Fibroblast of skin of left quadriceps (primary cell): ENCODE results near the gene VIPR1.
"Not testable (repeated sequence)": the region's sequence is repeated elsewhere in the genome, so short reads cannot be mapped to it uniquely, and the experiment has no call there.

ENCODE experiments used
- DNase-seq, 2 experiments: peaks; one replicate each; pipeline ENCODE4 v3.0.0-alpha.2; 2013; ENCODE audit warnings: low read depth in 2 of 2

The VIPR1 gene

DNA sequence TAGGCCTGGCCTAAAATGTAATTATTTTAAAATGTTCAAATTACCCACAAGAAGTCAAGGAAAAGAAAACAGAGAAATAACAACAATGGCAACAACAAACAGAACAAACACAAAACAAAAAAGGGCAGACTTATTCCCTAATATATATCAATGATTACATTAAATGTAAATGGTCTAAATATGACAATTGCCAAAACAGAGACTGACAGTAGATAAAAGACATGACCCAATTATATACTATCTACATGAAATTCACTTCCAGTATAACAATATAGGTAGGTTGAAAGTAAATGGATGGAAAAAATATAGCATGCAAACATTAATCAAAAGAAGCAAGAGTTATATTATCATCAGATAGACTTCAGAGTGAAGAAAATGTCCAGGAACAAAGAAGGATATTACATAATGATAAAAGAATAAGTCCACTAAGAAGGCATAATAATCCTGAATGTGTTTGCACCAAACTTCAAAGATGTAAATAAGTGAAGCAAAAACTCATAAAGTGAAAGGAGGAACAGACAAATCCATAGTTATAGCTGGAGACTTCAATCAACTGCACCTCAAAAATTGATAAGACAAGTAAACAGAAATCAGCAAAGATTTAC is 72.8 kb downstream of the VIPR1 start:
- DNase-seq, result no peak

DNA sequence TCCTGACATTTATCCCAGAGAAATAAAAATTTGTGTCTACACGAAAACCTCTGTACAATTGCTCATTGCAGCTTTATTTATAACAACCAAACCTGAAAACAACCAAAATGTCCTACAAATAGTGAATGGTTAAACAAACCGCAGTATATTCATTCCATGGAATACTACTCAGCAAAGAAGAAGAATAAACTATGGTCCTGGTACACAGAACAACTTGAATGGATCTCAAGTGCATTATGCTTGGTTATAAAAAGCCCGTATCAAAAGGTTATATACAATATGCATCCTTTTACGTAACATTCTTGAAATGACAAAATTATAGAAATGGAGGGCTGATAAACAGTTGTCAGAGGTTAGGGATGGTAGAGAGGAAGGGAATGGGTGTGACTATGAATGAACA is 75.6 kb downstream of the VIPR1 start:
- no peak for DNase-seq

DNA sequence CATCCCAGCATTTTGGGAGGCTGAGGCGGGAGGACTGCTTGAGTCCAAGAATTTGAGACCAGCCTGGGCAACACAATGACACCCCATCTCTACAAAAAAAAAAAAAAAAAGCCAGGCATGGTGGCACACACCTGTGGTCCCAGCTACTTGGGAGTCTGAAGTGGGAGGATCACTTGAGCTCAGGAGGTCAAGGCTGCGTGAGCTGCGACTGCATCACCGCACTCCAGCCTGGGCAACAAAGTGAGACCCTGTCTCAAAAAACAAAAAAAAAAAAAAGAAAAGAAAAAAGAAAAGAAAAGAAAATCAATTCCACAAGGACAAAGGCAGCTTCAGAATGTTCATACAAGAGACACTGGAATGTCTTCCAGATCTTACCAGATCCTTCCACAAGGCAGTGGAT is 76.9 kb downstream of the VIPR1 start:
- not testable (repeated sequence) for DNase-seq

DNA sequence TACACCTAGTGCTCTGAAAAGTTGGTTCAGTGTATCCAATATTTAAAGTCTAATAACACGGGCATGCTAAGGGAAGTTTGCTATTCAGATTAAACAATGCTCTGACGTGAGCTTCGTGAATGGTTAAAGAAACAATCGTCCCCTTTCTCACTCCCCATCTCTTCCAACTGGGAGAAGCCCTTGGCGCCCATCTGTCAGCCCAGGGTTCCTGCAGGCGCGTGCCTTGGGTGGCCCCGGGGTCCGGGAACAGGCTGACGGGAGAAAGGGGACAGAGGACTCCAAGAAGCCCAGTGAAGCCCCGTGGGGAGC is 78.9 kb downstream of the VIPR1 start:
- no peak for DNase-seq

DNA sequence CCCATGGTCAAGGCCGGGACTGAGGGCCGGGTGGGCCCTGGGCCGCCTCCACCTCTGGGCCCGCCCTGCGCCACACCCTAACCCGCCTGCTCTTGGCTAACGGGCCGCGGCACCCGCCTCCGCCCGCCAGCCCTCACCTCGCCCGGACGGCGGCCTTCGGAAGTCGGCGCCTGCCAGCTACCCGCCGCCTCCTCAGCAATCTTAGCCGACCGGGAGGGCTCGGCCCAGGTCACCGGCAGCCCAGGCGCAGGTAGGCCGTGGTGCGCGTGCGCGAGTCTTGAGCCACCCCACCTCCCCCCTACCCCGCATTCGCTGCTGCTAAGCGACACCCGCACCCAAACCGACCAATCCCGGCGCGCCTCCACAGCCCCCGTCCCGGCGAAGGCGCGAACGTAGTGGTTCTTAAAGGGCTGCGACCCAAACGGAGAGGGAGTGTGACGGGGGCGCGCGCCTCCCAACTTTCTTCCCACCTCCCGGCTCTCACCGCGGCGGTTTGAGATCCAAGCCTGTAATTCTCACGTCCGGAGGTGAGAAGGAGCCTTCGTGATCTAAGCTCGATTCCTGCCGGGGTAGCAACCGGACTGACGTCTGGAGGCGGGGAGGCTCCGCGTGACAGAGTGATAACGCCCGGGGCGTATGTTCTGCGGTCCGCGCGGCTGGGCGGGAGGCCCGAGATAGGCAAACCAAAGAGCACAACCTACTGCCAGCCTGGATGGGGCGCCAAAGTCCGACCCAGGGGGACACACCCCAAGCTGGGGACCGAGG is 79.4 kb downstream of the VIPR1 start, which contains the start of gene SEC22C:
Gene SEC22C (minus strand): TSS at position 259 of the 765 bp plus-strand sequence. CDS start 12,921 bp downstream, outside the sequence.
- peak; percentile 69 to 74 for DNase-seq

DNA sequence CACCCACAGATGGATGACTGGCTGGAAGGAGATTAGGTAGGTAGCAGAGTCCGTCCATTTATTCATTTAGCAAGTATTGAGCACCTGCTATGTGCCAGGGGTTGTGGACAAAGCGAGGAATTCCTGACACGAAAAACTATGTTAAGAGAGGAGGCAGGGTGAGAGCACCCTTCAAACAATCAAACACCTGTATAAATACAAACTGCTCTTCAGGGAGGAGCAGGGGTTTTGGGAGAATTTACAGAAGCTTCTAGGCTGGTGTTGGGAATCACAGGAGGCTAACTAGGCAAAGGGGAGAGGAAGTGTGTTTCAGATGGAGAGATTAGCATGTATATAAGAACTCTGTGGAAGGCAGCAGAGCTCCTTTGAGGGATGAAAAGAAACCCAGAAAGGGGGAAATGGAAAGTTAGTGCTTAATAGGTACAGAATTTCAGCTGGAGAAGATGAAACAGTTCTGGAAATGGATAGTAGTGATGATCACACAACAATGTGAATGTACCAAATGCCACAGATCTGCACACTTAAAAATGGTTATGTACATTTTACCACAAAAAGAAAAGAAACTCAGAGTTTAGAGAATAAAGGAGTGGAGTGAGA is 80.1 kb downstream of the VIPR1 start:
- no peak for DNase-seq
